GM12872 (cell line): ENCODE results near the gene CAPG.

Experiments
- TF ChIP-seq, protein P1 (sequence below): IDR thresholded peaks from 3 replicates; pipeline ENCODE4 v1.5.1; 2011; ENCODE audit warnings: low read depth, mild to moderate bottlenecking, low read length, moderate library complexity; ENCODE audit not compliant: insufficient read depth

CAPG gene

DNA sequence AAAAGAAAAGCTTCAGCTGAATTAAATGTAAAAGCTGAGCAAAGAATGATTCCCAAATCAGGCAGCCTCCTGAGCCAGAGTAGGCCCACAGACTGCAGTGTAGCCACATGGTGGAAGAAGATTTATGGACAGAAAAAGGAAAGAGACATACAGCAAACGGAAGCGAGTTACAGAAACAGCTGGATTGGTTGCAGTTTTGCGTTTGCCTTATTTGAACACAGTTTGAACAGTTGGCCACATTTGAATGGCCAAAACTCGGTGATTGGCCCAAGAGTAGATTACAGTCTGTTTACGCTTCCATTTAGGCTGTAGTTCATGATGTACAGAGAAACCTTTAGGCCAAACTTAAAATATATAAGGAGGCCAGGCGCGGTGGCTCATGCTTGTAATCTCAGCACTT is 43.4 kb upstream of the CAPG start:
- TF ChIP-seq, protein P1, sequence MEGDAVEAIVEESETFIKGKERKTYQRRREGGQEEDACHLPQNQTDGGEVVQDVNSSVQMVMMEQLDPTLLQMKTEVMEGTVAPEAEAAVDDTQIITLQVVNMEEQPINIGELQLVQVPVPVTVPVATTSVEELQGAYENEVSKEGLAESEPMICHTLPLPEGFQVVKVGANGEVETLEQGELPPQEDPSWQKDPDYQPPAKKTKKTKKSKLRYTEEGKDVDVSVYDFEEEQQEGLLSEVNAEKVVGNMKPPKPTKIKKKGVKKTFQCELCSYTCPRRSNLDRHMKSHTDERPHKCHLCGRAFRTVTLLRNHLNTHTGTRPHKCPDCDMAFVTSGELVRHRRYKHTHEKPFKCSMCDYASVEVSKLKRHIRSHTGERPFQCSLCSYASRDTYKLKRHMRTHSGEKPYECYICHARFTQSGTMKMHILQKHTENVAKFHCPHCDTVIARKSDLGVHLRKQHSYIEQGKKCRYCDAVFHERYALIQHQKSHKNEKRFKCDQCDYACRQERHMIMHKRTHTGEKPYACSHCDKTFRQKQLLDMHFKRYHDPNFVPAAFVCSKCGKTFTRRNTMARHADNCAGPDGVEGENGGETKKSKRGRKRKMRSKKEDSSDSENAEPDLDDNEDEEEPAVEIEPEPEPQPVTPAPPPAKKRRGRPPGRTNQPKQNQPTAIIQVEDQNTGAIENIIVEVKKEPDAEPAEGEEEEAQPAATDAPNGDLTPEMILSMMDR, result no peak

DNA sequence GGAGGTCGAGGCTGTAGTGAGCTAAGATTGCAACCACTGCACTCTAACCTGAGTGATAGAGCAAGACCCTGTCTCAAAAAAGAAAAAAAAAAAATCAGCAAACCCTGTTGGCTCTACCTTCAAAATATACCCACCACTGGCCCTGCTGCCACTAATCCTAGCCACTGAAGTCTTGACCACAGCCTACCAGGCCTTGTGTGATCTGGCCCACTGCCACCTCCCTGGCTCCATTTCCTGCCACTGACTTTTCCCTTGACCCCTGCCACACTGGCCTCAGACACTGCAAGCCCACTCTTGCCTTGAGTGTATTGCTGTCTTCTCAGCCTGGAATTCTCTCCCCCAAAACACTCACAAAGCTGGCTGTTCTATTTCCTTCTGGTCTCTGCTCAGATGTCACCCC is 42.1 kb upstream of the CAPG start:
- TF ChIP-seq, protein P1, result no peak

DNA sequence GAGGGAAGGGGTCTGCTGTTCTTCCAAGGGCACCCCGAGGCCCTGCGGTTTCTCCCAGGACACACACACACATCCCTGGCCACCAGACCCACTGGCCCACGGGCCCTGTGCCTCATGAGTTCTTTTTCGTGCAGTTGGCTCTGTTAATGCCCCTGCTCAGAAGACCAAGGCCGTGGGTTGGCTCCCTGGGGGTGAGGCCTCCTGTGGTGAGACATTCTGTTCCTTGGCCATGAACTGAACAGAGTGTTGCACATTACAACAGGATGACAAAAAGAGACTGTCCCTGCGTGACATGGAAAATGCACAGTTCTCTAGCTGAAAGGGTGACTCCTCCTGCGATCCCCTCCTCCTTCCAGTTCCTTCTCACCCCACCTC is 39.0 kb upstream of the CAPG start:
- TF ChIP-seq, protein P1, result no peak

DNA sequence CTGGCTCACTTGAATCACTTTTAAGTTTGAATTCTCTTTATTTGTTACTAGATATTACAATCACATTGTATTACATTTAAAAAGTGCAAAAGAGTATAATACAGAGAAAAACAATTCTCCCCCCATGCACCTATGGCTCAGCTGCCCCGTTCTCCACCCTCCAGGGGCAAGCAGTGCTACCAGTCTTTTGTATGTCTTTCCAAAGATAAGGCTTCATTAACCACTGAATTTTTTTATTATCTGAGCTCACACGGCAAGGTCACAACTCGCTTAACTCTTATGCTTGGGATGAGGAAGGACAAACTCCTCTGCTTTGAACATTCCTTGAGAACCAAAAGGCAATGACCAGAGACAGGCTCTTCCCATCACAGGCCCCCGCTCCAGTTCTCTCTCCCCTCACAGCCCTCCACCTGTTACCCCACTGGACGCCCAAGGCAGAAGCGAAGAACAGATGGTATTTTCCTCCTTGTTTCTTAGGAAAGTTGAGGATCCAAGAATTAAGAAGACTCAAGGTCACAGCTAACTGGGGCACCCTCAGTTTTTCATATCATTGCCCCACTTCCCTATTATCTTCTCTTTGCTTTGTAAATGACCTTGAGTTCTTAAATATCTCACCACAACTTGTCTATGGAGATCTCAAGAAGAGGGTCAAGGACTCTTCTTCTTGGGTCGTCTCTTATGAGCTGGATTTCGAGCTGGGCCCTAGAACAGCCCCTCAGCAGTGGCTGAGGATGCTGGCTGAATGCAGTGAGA is 38.5 kb upstream of the CAPG start:
- TF ChIP-seq, protein P1, result no peak

DNA sequence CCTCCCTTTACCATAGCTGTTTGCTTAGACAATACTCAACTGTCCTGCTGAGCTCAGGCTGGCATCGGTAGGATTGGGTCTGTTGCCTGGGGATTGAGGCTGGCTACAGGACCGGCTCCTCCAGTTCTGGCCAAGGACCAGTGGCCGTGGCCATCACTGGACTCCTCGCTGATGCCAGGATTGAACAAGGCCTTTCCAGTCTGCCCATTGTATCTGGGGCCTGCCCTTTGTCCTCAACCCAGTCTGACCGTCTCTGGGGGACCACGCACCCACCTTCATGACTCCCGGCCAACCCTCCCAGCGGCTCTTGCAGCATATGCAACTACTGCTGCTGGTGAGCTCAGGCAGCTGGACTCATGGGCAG is 37.0 kb upstream of the CAPG start:
- TF ChIP-seq, protein P1, result no peak

DNA sequence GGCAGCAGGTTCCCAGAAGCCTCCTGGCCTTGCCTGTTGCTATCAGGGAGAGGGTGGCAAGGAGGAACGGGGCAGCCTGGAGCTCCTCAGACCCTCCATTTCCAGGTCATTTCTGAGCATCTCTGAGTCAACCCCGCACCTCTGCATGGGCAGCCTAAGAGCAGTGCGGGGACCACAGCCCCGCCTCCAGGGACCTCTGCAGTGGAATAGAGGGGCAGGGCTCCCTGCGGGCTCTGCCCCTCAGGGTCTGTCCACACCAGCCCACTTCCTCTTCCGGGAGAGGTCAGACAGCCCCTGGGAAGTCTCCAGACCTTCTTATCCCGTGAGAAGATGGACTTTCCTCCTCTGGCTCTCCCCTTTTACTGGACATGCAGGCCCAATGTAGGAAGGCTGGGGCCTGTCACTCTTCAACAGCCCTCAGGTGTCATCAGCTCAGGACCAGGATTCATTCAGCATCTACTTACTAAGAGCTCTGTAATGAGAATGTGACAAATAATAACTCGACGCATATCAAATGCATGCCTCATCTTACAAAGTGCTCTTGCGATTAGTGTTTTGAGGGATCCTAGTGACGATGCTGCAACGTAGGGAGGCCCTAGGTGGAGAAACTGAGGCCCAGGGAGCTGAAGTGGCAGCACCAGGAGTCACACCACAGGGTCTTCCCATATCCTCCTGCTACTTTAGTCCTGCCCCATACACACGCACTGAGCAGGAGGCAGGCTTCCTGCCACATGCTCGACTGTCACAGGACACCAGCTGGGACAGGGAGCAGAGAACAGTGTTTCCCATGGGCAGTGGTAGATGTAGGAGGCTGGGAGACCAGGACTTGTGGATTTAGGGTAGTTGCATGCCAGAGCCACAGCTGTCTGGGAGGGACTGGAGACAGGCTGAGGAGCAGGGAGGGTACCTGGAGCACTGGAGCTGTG is 36.4 kb upstream of the CAPG start:
- TF ChIP-seq, protein P1, result no peak
